K562 (cell line): ENCODE data around the gene ZNF565. TPM values are rescaled to one million over a fixed set of nuclear protein-coding genes. Genes with fewer than 3 reads are reported as not detected.

Experiments
- CCAR2 ChIP-seq: fragments of 200-400 bp; formaldehyde crosslinking; IDR thresholded peaks from 2 replicates; pipeline ENCODE4 v1.6.1; 2017; ENCODE audit warnings: mild to moderate bottlenecking, low read depth, low read length
- DACH1 ChIP-seq: fragments of 450-650 bp; IDR thresholded peaks from 2 replicates; pipeline ENCODE4 v1.6.1; 2018; ENCODE audit not compliant: partially characterized antibody
- EGR1 ChIP-seq: fragments of 450-650 bp; conservative IDR thresholded peaks from 2 replicates; pipeline ENCODE4 v1.6.1; 2017; ENCODE audit warnings: mild to moderate bottlenecking
- ELF2 ChIP-seq: fragments of 250-450 bp; sonication (Bioruptor Pico); IDR thresholded peaks from 2 replicates; pipeline ENCODE4 v1.5.0; 2021; ENCODE audit warnings: mild to moderate bottlenecking
- ETS1 ChIP-seq: conservative IDR thresholded peaks from 2 replicates; pipeline ENCODE4 v1.6.1; 2011; ENCODE audit warnings: low read depth, mild to moderate bottlenecking, low read length; ENCODE audit not compliant: control insufficient read depth
- ETV6 ChIP-seq, 3 experiments: fragments of 150-350 bp in 1 of 3; sonication (generic) in 1 of 3; formaldehyde crosslinking in 1 of 3; IDR thresholded peaks; 2 replicates each; pipeline versions ENCODE4 v1.6.1 to v1.8.0; 2014 to 2022; ENCODE audit warnings: borderline replicate concordance in 2 of 3, low read depth in 2 of 3, antibody characterized with exemption in 1 of 3, low read length in 1 of 3, mild to moderate bottlenecking in 1 of 3, missing genetic modification reagents in 1 of 3
- MIER1 ChIP-seq: fragments of 450-650 bp; IDR thresholded peaks from 2 replicates; pipeline ENCODE4 v1.6.1; 2016; ENCODE audit warnings: antibody characterized with exemption, mild to moderate bottlenecking, low read depth
- PHF20 ChIP-seq: fragments of 450-650 bp; IDR thresholded peaks from 2 replicates; pipeline ENCODE4 v1.6.1; 2018; ENCODE audit not compliant: partially characterized antibody
- PKNOX1 ChIP-seq: fragments of 450-650 bp; IDR thresholded peaks from 2 replicates; pipeline ENCODE4 v1.6.1; 2016
- PTBP1 ChIP-seq: fragments of 200-400 bp; formaldehyde crosslinking; IDR thresholded peaks from 2 replicates; pipeline ENCODE4 v1.6.1; 2017; ENCODE audit warnings: low read depth, low read length
- RBM15 ChIP-seq: fragments of 200-400 bp; formaldehyde crosslinking; IDR thresholded peaks from 2 replicates; pipeline ENCODE4 v1.6.1; 2018; ENCODE audit warnings: mild to moderate bottlenecking, low read length, moderate library complexity; ENCODE audit not compliant: insufficient read depth
- RFX7 ChIP-seq: fragments of 250-450 bp; sonication (Bioruptor Pico); IDR thresholded peaks from 2 replicates; pipeline ENCODE4 v1.5.1; 2021; ENCODE audit warnings: mild to moderate bottlenecking
- ZHX1 ChIP-seq: fragments of 150-350 bp; conservative IDR thresholded peaks from 2 replicates; pipeline ENCODE4 v1.6.1; 2014; ENCODE audit warnings: low read length
- ZNF121 ChIP-seq: sonication (generic); formaldehyde crosslinking; conservative IDR thresholded peaks from 2 replicates; pipeline ENCODE4 v1.8.0; 2022; ENCODE audit warnings: missing genetic modification reagents
- ZNF277 ChIP-seq: fragments of 250-450 bp; sonication (Bioruptor Pico); IDR thresholded peaks from 2 replicates; pipeline ENCODE4 v1.8.0; 2022; ENCODE audit warnings: inconsistent platforms, mild to moderate bottlenecking, moderate library complexity, borderline replicate concordance
- ZNF431 ChIP-seq: sonication (generic); formaldehyde crosslinking; IDR thresholded peaks from 2 replicates; pipeline ENCODE4 v1.8.0; 2022; ENCODE audit warnings: mild to moderate bottlenecking, missing genetic modification reagents
- ZNF707 ChIP-seq: fragments of 250-450 bp; sonication (Bioruptor Pico); conservative IDR thresholded peaks from 2 replicates; pipeline ENCODE4 v1.8.0; 2022; ENCODE audit warnings: inconsistent platforms, mild to moderate bottlenecking, moderate library complexity
- polyA plus RNA-seq, 8 experiments: library from polyadenylated mRNA; depleted of rRNA in 4 of 8; stranded (reverse) in 5 of 8; unstranded in 3 of 8; fragments of >200 nt; fragmentation: Nextera tagmentation in 2 of 8; fragmentation: Illumina TruSeq in 1 of 8; extraction: Ambion mirVana in 2 of 8; extraction: Trizol in 1 of 8; gene quantifications; 2 replicates each; pipeline versions ENCODE4 v1.2.1 to v1.2.3, GENCODE V29; 2011 to 2014; ENCODE audit warnings: inconsistent platforms in 1 of 8, missing spikeins in 1 of 8
- total RNA-seq, 7 experiments: library from RNA; depleted of rRNA in 6 of 7; stranded (reverse); fragments of >200 nt in 6 of 7; fragmentation: Illumina TruSeq in 2 of 7; extraction: Trizol in 2 of 7; gene quantifications; 2 replicates each; pipeline versions ENCODE4 v1.2.1 to v1.2.3, GENCODE V29; 2011 to 2021; ENCODE audit warnings: low replicate concordance in 1 of 7
- TF ChIP-seq, protein P1 (sequence below), 2 experiments: fragments of 200-800 bp in 1 of 2; sonication (Bioruptor generic) in 1 of 2; sonication (generic) in 1 of 2; formaldehyde crosslinking in 1 of 2; IDR thresholded peaks in 1 of 2; conservative IDR thresholded peaks in 1 of 2; 2 replicates each; pipeline versions ENCODE4 v1.5.0 to v1.6.1; 2016 to 2020; ENCODE audit warnings: missing compliant biosample characterization in 1 of 2, missing genetic modification characterization in 1 of 2, missing genetic modification reagents in 1 of 2

ZNF565 gene
- total and polyA plus RNA-seq, 9 of the 15 experiments (the other 6 are each of a cell fraction or from before 2014, with no cell fraction given), result 1.3 to 3.2 (median 2.6) TPM

DNA sequence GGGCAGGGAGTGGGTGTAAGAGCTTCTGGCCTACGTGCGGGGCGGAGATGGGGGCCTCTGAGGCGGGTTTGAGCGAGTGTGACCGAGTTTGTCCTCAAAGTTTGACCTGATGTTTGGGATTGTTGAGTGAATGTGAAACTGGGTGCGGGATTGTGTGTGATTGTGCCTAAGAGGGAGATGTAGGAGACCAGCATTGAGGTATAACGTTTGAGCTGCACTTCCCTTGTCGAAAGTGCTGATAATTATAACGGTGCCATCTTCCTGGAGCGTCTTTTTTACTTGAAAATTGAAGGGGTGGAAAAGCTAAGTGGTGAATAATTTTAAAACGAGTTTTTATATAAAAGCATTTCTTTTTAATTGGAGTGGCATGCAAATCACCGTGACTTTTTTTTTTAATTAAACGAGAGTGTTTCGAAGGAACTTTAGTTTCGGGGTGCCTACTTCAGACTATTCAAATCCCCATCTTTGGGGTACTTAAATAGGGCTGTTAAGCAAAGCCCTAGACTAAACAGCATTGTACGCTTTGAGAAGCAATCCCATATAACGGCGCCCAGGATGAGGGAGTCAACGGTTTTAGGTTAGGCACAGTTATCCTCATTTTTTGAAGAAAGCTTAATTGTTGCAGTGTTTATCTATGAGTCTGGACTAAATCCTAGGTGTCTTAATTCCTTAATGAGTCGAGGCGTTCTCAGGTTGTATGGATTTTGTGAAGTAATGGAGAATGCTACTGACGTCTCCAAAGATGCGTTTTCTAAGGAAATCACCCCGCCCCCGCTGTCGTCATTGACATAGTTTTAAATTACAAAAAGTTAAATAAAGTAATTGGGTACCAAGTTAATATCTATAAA, 1.0 kb upstream of the ZNF565 start (continued):
- TF ChIP-seq ZHX1 (no peak), PTBP1 (no peak), ZNF277 (CRISPR knock-in tag) (no peak), RBM15 (no peak), EGR1 (peak; percentile 69), MIER1 (no peak), PHF20 (no peak), ZNF707 (CRISPR knock-in tag) (no peak), RFX7 (CRISPR knock-in tag) (no peak), ETS1 (no peak), PKNOX1 (no peak), ELF2 (CRISPR knock-in tag) (0 out of 2 replicates have a peak, but pooled peaks have one; percentile 44), ZNF121 (no peak), ZNF431 (CRISPR knock-in tag) (no peak), CCAR2 (no peak), DACH1 (no peak), ETV6 (IDR thresholded peaks at IDR 0.05; ENCODE audit: borderline replicate concordance in 1 of 2, low read depth in 2 of 2, low read length in 1 of 2) (no peak), ETV6 (CRISPR knock-in tag; IDR thresholded peaks at IDR 0.05; ENCODE audit: borderline replicate concordance) (no peak)
- TF ChIP-seq, protein P1, sequence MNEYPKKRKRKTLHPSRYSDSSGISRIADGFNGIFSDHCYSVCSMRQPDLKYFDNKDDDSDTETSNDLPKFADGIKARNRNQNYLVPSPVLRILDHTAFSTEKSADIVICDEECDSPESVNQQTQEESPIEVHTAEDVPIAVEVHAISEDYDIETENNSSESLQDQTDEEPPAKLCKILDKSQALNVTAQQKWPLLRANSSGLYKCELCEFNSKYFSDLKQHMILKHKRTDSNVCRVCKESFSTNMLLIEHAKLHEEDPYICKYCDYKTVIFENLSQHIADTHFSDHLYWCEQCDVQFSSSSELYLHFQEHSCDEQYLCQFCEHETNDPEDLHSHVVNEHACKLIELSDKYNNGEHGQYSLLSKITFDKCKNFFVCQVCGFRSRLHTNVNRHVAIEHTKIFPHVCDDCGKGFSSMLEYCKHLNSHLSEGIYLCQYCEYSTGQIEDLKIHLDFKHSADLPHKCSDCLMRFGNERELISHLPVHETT (CRISPR knock-in tag; conservative IDR thresholded peaks at IDR 0.05 in 1 of 2, IDR thresholded peaks at IDR 0.05 in 1 of 2), result 0 out of 4 replicates have a peak, but pooled peaks of 1 of the 2 experiments have one; percentile 21
